Tibial nerve (tissue), 4 donors: ENCODE data around the gene TMEM132E. TPM values are rescaled to one million over a fixed set of nuclear protein-coding genes. Genes with fewer than 3 reads are reported as not detected.

Experiments
- DNase-seq, 2 donors: peaks; one replicate each; pipeline ENCODE4 v3.0.0-alpha.2; 2019; ENCODE audit warnings: low spot score in 2 of 2
- H3K27ac ChIP-seq, 4 donors: fragments of 200-600 bp; sonication (generic) in 3 of 4; one replicate each; pipeline ENCODE4 v1.5.1; 2017 to 2019; ENCODE audit warnings: mild to moderate bottlenecking in 1 of 4
- H3K27me3 ChIP-seq, 2 donors: fragments of 200-600 bp; sonication (generic) in 1 of 2; one replicate each; pipeline versions ENCODE4 v1.5.1 to v1.6.0; 2017 to 2019
- H3K36me3 ChIP-seq, 3 donors: fragments of 200-600 bp; sonication (generic); one replicate each; pipeline ENCODE4 v1.5.1; 2018 to 2019
- H3K4me1 ChIP-seq, 4 donors: fragments of 200-600 bp; sonication (generic) in 3 of 4; one replicate each; pipeline ENCODE4 v1.5.1; 2017 to 2019
- H3K4me3 ChIP-seq, 4 donors: fragments of 200-600 bp; sonication (generic) in 3 of 4; one replicate each; pipeline ENCODE4 v1.5.1; 2017 to 2019; ENCODE audit warnings: mild to moderate bottlenecking in 1 of 4, moderate library complexity in 1 of 4
- H3K9me3 ChIP-seq, 4 donors: fragments of 200-600 bp; sonication (generic) in 3 of 4; one replicate each; pipeline ENCODE4 v1.5.1; 2017 to 2019
- EP300 ChIP-seq, 2 donors: sonication (generic); formaldehyde crosslinking; IDR thresholded peaks; one replicate each; pipeline ENCODE4 v1.6.1; 2017; ENCODE audit warnings: antibody characterized with exemption in 2 of 2, mild to moderate bottlenecking in 1 of 2
- POLR2A ChIP-seq, 2 donors: fragments of 450-650 bp; IDR thresholded peaks; one replicate each; pipeline ENCODE4 v1.6.1; 2017; ENCODE audit warnings: antibody characterized with exemption in 2 of 2, mild to moderate bottlenecking in 2 of 2, moderate library complexity in 2 of 2
- WGBS, 2 donors: methylation state at CpG; one replicate each; pipeline ENCODE4 v1.1.5; 2018; 5-methylcytosine and 5-hydroxymethylcytosine counted together
- total RNA-seq, 4 donors: library from RNA; depleted of rRNA; stranded (reverse); fragments of >200 nt; gene quantifications; one replicate each; pipeline ENCODE4 v1.1.0, GENCODE V29; 2016
- TF ChIP-seq, protein P1 (sequence below), 5 experiments: fragments of 200-600 bp in 3 of 5; fragments of 450-650 bp in 2 of 5; sonication (generic) in 3 of 5; IDR thresholded peaks; one replicate each; pipeline ENCODE4 v1.5.1; 2016 to 2019; ENCODE audit warnings: antibody characterized with exemption in 5 of 5, mild to moderate bottlenecking in 3 of 5, moderate library complexity in 2 of 5

The TMEM132E gene
- total RNA-seq, 4 donors from 2014 or later, result 0.42 to 0.59 TPM; not detected in 2

DNA sequence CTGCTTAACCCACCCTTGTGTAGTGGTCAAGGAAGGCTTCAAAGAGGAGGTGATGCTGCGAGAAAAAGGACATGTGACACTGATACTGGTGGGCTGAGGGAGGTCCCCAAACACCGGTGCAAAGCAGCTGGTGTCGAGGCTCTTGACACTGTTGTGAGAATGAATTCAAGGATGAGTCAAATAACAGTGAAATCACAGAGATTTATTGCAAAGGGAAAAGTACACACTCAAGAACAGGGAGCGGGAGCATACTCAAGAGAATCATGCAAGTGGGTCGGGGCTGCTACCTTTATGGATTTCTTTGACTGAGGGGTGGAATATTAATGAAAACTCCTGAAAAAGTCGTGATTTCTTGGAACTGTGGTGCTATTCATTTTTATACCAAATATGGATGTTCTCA lies 31.1 kb downstream of the TMEM132E start:
- Histone ChIP-seq H3K36me3 (no peaks in the 10 kb centered on the region), H3K27ac (no peak overlapping the region), H3K27me3 (peaks cover 0 to 22% of the 10 kb centered on the region in 2 donors), H3K4me3 (no peak overlapping the region), H3K9me3 (no peaks in the 10 kb centered on the region), H3K4me1 (peaks cover 0 to 4% (median 0%) of the 10 kb centered on the region in 4 donors)
- no peak for DNase-seq
- no peak for TF ChIP-seq EP300 (IDR thresholded peaks at IDR 0.05)
- no peak for TF ChIP-seq POLR2A (IDR thresholded peaks at IDR 0.05)
- 72 to 80% methylated on average over 6 of the region's 6 CpGs for WGBS, 2 donors

DNA sequence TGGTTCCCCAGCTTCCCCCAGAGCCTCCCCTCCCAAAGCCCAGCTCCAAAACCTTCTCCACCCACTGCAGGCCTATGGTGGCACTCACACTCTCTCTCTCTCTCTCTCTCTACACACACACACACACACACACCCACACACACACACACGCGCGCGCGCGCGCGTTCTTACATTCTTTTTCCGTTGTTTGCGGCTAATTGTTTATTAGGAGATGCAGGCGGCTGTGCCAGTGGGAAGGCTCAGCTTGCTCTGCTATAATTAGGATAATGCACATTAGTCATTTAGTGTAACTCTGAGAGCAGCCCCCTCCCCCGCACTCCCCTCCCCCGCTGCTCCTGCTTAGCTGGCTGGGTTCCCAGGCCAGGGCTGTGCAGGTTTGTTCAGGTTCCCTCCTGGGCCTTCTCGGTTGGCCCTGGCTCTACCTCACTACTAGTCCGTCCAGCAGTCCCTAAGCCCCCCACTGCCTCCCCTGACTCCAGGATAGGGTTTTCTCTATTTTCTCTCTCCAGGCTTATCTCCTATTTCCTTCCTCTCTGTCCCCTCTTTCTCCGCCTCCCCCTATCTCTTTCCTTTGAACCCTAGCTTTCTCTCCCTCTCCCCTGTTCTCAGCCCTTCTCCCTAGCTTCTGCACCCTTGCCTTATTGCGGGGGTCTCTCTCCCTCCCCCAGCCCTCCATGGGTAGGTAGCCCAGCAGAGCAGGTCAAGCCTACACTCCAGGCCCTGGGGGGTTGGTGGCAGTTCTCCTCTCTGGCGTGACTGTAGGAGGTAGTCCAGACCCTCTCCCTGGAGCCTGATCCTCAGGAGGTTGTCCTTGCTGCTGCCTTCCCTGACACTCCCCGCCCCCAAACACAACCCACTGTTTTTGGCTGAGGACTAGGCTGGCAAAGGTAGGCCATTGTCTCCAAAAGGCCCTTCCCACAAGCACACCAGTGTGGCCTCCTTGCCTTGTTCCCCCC lies 34.0 kb downstream of the TMEM132E start:
- no peak overlapping the region for H3K27ac ChIP-seq
- no peak for TF ChIP-seq POLR2A (IDR thresholded peaks at IDR 0.05)
- TF ChIP-seq, protein P1, sequence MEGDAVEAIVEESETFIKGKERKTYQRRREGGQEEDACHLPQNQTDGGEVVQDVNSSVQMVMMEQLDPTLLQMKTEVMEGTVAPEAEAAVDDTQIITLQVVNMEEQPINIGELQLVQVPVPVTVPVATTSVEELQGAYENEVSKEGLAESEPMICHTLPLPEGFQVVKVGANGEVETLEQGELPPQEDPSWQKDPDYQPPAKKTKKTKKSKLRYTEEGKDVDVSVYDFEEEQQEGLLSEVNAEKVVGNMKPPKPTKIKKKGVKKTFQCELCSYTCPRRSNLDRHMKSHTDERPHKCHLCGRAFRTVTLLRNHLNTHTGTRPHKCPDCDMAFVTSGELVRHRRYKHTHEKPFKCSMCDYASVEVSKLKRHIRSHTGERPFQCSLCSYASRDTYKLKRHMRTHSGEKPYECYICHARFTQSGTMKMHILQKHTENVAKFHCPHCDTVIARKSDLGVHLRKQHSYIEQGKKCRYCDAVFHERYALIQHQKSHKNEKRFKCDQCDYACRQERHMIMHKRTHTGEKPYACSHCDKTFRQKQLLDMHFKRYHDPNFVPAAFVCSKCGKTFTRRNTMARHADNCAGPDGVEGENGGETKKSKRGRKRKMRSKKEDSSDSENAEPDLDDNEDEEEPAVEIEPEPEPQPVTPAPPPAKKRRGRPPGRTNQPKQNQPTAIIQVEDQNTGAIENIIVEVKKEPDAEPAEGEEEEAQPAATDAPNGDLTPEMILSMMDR (IDR thresholded peaks at IDR 0.05), result no peak
- TF ChIP-seq EP300 (IDR thresholded peaks at IDR 0.05), result no peak
- H3K9me3 ChIP-seq, result no peaks in the 10 kb centered on the region
- no peak for DNase-seq
- H3K36me3 ChIP-seq, result no peaks in the 10 kb centered on the region
- 32 to 48% methylated on average over 19 of the region's 19 CpGs for WGBS, 2 donors
- no peak overlapping the region for H3K4me3 ChIP-seq
- H3K4me1 ChIP-seq, result peaks cover 0 to 4% (median 0%) of the 10 kb centered on the region in 4 donors
- H3K27me3 ChIP-seq, result peaks cover 0 to 33% of the 10 kb centered on the region in 2 donors

DNA sequence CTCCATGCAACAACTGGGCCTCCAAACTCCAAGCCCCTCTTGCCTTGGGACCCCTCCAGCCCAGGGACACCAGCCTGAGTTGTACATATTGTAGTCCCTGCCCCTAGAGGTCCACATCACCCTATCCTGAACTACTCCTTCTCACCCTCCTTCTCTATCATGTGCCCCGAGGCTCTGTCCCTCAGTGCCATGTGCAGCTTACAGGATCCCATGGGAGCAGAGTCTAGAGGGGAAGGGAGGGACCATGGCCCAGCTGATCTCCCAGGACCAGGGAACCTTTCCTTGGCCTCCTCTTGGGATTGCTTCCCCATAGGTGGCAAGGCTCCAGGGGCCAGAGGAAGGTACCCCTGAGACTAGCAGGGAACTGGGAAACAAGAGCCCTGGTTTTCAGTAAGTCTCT lies 35.3 kb downstream of the TMEM132E start:
- no peaks in the 10 kb centered on the region for H3K9me3 ChIP-seq
- DNase-seq, result no peak
- WGBS, 2 donors, result 47 to 70% methylated on average over 1 of the region's 1 CpG
- no peak overlapping the region for H3K4me3 ChIP-seq
- H3K27me3 ChIP-seq, result peaks cover 0 to 22% of the 10 kb centered on the region in 2 donors
- peaks cover 0 to 4% (median 0%) of the 10 kb centered on the region in 4 donors for H3K4me1 ChIP-seq
- no peaks in the 10 kb centered on the region for H3K36me3 ChIP-seq
- TF ChIP-seq POLR2A (IDR thresholded peaks at IDR 0.05), result no peak
- TF ChIP-seq, protein P1 (IDR thresholded peaks at IDR 0.05), result no peak
- H3K27ac ChIP-seq, result no peak overlapping the region

DNA sequence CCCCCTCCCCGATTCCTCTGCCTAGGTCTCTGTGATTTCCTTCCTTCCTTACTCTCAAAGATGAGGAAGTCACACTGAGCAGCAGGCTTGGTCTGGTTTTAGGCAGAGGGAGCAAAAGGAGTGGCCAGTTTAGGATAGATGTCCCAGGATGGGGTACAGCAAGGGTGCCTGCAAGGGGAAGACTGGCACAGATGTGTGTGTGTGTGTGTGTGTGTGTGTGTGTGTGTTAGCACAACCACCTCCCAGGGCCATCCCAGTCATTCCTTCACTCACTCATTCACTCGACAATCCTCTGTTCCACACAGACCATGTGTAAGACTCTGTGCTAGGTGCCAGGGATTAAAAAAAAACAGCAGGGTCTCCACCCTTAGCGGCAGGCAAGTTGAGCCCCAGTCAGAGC lies 35.9 kb downstream of the TMEM132E start:
- WGBS, 2 donors, result 67% methylated on average over 2 to 3 of the region's 3 CpGs
- peaks cover 0 to 22% of the 10 kb centered on the region in 2 donors for H3K27me3 ChIP-seq

DNA sequence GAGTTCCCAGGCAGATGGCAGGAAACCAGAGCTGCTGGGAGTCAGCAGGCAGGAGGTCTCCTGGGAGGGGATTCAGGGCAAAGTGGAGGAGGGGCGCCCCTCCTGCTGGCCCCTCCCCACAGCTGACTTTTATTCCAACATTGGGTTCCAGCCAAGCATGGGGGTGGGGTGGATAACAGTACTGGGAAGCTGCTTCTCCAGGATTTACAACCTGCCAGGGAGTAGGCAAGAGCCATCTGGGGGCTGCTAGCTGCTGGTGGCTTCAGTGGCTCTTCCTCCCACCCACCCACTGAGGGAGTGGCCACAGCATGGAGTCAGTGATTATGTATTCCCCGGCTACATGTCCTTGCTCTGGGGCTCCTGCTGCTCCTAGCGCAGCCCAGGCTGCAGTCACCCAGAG lies 36.8 kb downstream of the TMEM132E start:
- peaks cover 0 to 22% of the 10 kb centered on the region in 2 donors for H3K27me3 ChIP-seq
- 7 to 11% methylated on average over 2 to 3 of the region's 3 CpGs for WGBS, 2 donors

More for the DNA sequence above, 35.9 kb downstream of the TMEM132E start:
- H3K27ac ChIP-seq, result no peak overlapping the region
- H3K4me1 ChIP-seq, result peaks cover 0 to 4% (median 0%) of the 10 kb centered on the region in 4 donors
- no peaks in the 10 kb centered on the region for H3K36me3 ChIP-seq
- no peak overlapping the region for H3K4me3 ChIP-seq
- TF ChIP-seq EP300 (IDR thresholded peaks at IDR 0.05), result no peak
- TF ChIP-seq POLR2A (IDR thresholded peaks at IDR 0.05), result no peak
- TF ChIP-seq, protein P1 (IDR thresholded peaks at IDR 0.05), result no peak
- DNase-seq, result no peak
- H3K9me3 ChIP-seq, result no peaks in the 10 kb centered on the region

More for the DNA sequence above, 36.8 kb downstream of the TMEM132E start:
- Histone ChIP-seq H3K27ac (no peak overlapping the region), H3K9me3 (no peaks in the 10 kb centered on the region), H3K4me1 (peaks cover 0 to 4% (median 0%) of the 10 kb centered on the region in 4 donors), H3K36me3 (no peaks in the 10 kb centered on the region), H3K4me3 (no peak overlapping the region)
- TF ChIP-seq EP300 (IDR thresholded peaks at IDR 0.05), result no peak
- no peak for TF ChIP-seq POLR2A (IDR thresholded peaks at IDR 0.05)
- TF ChIP-seq, protein P1 (IDR thresholded peaks at IDR 0.05), result no peak
- DNase-seq, result no peak
